Heart left ventricle (tissue), 13 donors: Measurements from ENCODE around the gene KRT15.

Source experiments
- CTCF ChIP-seq, 12 donors: fragments of 200-600 bp; sonication (generic) in 4 of 12; IDR thresholded peaks; one replicate each; pipeline versions ENCODE4 v1.5.0 to v1.8.0; 2018 to 2022; ENCODE audit warnings: antibody characterized with exemption in 12 of 12, mild to moderate bottlenecking in 5 of 12
- POLR2A ChIP-seq, 2 donors: fragments of 450-650 bp; IDR thresholded peaks; one replicate each; pipeline ENCODE4 v1.6.1; 2017; ENCODE audit warnings: antibody characterized with exemption in 2 of 2, mild to moderate bottlenecking in 2 of 2, moderate library complexity in 2 of 2
- donor health status: ischemic (EF 13 %, LVEDD 7.1; RV severe dilation, severe dysfunction).
- donor health status: DM: no; HTN: yes; CAD: no.
- donor health status: DM: no; HTN: no; CAD: no.
- donor health status: ischemic (EF 25% LVEDD 6.9; RV normal size, moderate dysfunction).
- donor health status: ischemic (EF 25% LVEDD 5.7; RV mildly dilated, moderate dysfunction).
- donor health status: ischemic (EF 35%, LVEDD 5.7; RV mildly dilated, moderate dysfunction).
- donor health status: nonischemic (EF 11% LVEDD 7.7; RV severe dilation, severe dysfunction).
- donor health status: DM: yes; HTN: yes; CAD: no.
- donor health status: PGD.
- donor health status: ischemic (EF 29% LVEDD 5.4; RV normal size, mild dysfunction).
- donor health status: nonischemic (EF 23%, LVEDD 6.1; RV moderate dilation, normal function).

DNA sequence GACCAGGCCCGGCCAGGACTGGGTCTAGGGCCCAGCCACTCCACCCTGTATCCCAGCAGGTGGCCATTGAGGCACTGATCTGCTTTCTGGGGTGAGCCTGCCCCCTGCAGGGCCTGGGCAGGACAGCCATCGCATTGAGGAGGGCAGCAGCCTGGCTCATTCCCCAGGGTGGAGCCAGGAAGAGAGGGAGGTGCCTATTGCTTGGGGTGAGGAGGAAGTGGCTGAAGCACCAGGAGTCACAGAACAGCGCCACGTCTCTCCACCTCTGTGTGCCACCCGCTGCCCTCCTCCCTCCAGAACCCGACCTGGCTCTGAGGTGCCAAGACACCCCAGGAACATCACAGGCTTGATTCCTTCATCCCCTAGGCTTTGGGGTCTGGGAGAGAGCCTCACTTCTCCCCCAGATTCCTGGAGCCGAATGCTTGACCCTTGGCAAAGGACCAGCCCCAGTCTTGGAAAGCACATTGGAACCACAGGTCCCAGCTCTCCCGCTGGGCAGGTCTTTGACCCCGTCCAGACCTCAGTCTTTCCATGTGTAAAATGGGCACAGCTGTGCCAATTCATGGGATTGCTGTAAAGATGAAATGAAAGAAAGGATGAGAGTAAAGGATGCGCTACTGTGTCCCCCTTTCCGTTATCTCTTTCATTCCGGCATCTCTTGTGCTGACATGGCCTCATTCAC is 21.7 kb downstream of the KRT15 start:
- TF ChIP-seq CTCF (IDR thresholded peaks at IDR 0.05) (peak; percentile 19 to 66 (median 52)), POLR2A (IDR thresholded peaks at IDR 0.05) (no peak)
